SK-N-SH (cell line): ENCODE data around the gene DBH. TPM values are rescaled to one million over a fixed set of nuclear protein-coding genes. Genes with fewer than 3 reads are reported as not detected.

Experiments
- CTCF ChIA-PET: fragments of 300-600, 350-600 bp; formaldehyde crosslinking; extraction: SDS; loops from one replicate; lab custom pipeline; 2021; lab: Yijun Ruan, JAX
- POLR2A ChIA-PET: fragments of 350-600 bp; sonication (Branson Sonifier 250); formaldehyde crosslinking; extraction: SDS; loops from one replicate; lab custom pipeline; 2020; ENCODE audit warnings: antibody characterized with exemption, inconsistent platforms; lab: Yijun Ruan, JAX
- DNase-seq: peaks from one replicate; pipeline ENCODE4 v3.0.0; 2012
- H2AFZ ChIP-seq: fragments of 200-600 bp; sonication (generic); 2 replicates; pipeline ENCODE4 v1.8.1; 2016; ENCODE audit warnings: antibody characterized with exemption, mild to moderate bottlenecking, low read depth
- H3F3A ChIP-seq: fragments of 200-600 bp; sonication (generic); replicated peaks from 2 replicates; pipeline ENCODE3; 2016; ENCODE audit warnings: antibody characterized with exemption, mild to moderate bottlenecking; ENCODE audit not compliant: insufficient read depth
- H3K27ac ChIP-seq, 2 experiments: fragments of 200-500 bp in 1 of 2; fragments of 200-600 bp in 1 of 2; sonication (Bioruptor generic) in 1 of 2; sonication (generic), shearing (Covaris generic) in 1 of 2; 2 replicates each; pipeline versions ENCODE4 v1.5.1 to v1.6.1; 2014 to 2016; ENCODE audit warnings: low read depth in 2 of 2, inconsistent platforms in 1 of 2, low read length in 1 of 2, mild to moderate bottlenecking in 1 of 2, mixed read lengths in 1 of 2
- H3K27me3 ChIP-seq: fragments of 200-600 bp; sonication (generic), shearing (Covaris generic); 2 replicates; pipeline ENCODE4 v1.6.1; 2016; ENCODE audit warnings: mixed run types; ENCODE audit not compliant: insufficient read depth
- H3K36me3 ChIP-seq, 2 experiments: fragments of 200-500 bp in 1 of 2; fragments of 200-600 bp in 1 of 2; sonication (Bioruptor generic) in 1 of 2; sonication (generic) in 1 of 2; replicated peaks in 1 of 2; 2 replicates each; pipeline versions ENCODE3 to v1.5.1; 2014 to 2016; ENCODE audit warnings: low read length in 1 of 2, mild to moderate bottlenecking in 1 of 2; ENCODE audit not compliant: insufficient read depth in 2 of 2, control insufficient read depth in 1 of 2
- H3K4me1 ChIP-seq, 2 experiments: fragments of 200-500 bp in 1 of 2; fragments of 200-600 bp in 1 of 2; sonication (Bioruptor generic) in 1 of 2; sonication (generic), shearing (Covaris generic) in 1 of 2; 2 replicates each; pipeline versions ENCODE4 v1.5.1 to v1.6.1; 2014 to 2016; ENCODE audit warnings: low read depth in 1 of 2, low read length in 1 of 2, mixed run types in 1 of 2; ENCODE audit not compliant: insufficient read depth in 2 of 2, control insufficient read depth in 1 of 2
- H3K4me2 ChIP-seq: fragments of 200-600 bp; sonication (generic), shearing (Covaris generic); 2 replicates; pipeline ENCODE4 v1.6.1; 2017; ENCODE audit warnings: mixed run types
- H3K4me3 ChIP-seq, 2 experiments: fragments of 200-500 bp in 1 of 2; fragments of 200-600 bp in 1 of 2; sonication (Bioruptor generic) in 1 of 2; sonication (generic), shearing (Covaris generic) in 1 of 2; 2 replicates each; pipeline versions ENCODE4 v1.5.1 to v1.8.1; 2014 to 2016; ENCODE audit warnings: low read depth in 2 of 2, inconsistent platforms in 1 of 2, low read length in 1 of 2, mild to moderate bottlenecking in 1 of 2, mixed read lengths in 1 of 2, moderate library complexity in 1 of 2
- H3K79me2 ChIP-seq: fragments of 200-600 bp; sonication (generic); 2 replicates; pipeline ENCODE4 v1.8.1; 2017; ENCODE audit warnings: mild to moderate bottlenecking; ENCODE audit not compliant: insufficient read depth
- H3K9ac ChIP-seq: fragments of 200-600 bp; sonication (generic); 2 replicates; pipeline ENCODE4 v1.6.1; 2017; ENCODE audit warnings: mixed run types
- H3K9me2 ChIP-seq: fragments of 200-600 bp; sonication (generic); 2 replicates; pipeline ENCODE4 v1.6.1; 2017; ENCODE audit warnings: mixed run types
- H3K9me3 ChIP-seq: fragments of 200-600 bp; sonication (generic); 2 replicates; pipeline ENCODE4 v1.6.1; 2017; ENCODE audit warnings: mixed run types, mild to moderate bottlenecking, moderate library complexity
- H4K20me1 ChIP-seq: fragments of 200-600 bp; sonication (generic); 2 replicates; pipeline ENCODE4 v1.6.1; 2017; ENCODE audit warnings: mild to moderate bottlenecking, mixed run types; ENCODE audit not compliant: insufficient read depth
- CHD2 ChIP-seq: fragments of 150-350 bp; IDR thresholded peaks from 2 replicates; pipeline ENCODE4 v1.6.1; 2018; ENCODE audit warnings: low read length; ENCODE audit not compliant: partially characterized antibody
- ELF1 ChIP-seq: IDR thresholded peaks from 2 replicates; pipeline ENCODE4 v1.4.0; 2012
- EZH2phosphoT487 ChIP-seq: fragments of 200-600 bp; sonication (generic); IDR thresholded peaks from 2 replicates; pipeline ENCODE4 v1.6.1; 2017; ENCODE audit warnings: low read depth, mixed run types, mild to moderate bottlenecking, antibody characterized with exemption, moderate library complexity, borderline replicate concordance
- FOXM1 ChIP-seq: IDR thresholded peaks from 2 replicates; pipeline ENCODE4 v1.4.0; 2012; ENCODE audit warnings: low read depth, mild to moderate bottlenecking
- JUND ChIP-seq: IDR thresholded peaks from 2 replicates; pipeline ENCODE4 v1.4.0; 2012
- MAX ChIP-seq: IDR thresholded peaks from 2 replicates; pipeline ENCODE4 v1.4.0; 2012; ENCODE audit warnings: low read depth
- MEF2A ChIP-seq: IDR thresholded peaks from 2 replicates; pipeline ENCODE4 v1.4.0; 2012; ENCODE audit warnings: low read depth, borderline replicate concordance
- NFIC ChIP-seq: IDR thresholded peaks from 2 replicates; pipeline ENCODE4 v1.4.0; 2012; ENCODE audit warnings: borderline replicate concordance
- POLR2AphosphoS5 ChIP-seq: IDR thresholded peaks from 2 replicates; pipeline ENCODE4 v1.6.1; 2012; ENCODE audit warnings: low read depth, low read length
- RCOR1 ChIP-seq: fragments of 150-350 bp; IDR thresholded peaks from 2 replicates; pipeline ENCODE4 v1.6.1; 2017; ENCODE audit warnings: antibody characterized with exemption, low read length
- REST ChIP-seq: IDR thresholded peaks from 2 replicates; pipeline ENCODE4 v1.6.1; 2012; ENCODE audit warnings: mild to moderate bottlenecking, low read depth, low read length, moderate library complexity
- RFX5 ChIP-seq: IDR thresholded peaks from 2 replicates; pipeline ENCODE4 v1.6.1; 2012; ENCODE audit warnings: mild to moderate bottlenecking, improper control_type of control experiment, low read length
- SMC3 ChIP-seq: IDR thresholded peaks from 2 replicates; pipeline ENCODE4 v1.6.1; 2012; ENCODE audit warnings: low read depth, low read length, improper control_type of control experiment
- TAF1 ChIP-seq: IDR thresholded peaks from 2 replicates; pipeline ENCODE4 v1.6.1; 2012; ENCODE audit warnings: low read depth, mild to moderate bottlenecking, low read length, moderate library complexity, borderline replicate concordance
- TCF12 ChIP-seq: IDR thresholded peaks from 2 replicates; pipeline ENCODE4 v1.4.0; 2012
- TEAD4 ChIP-seq: IDR thresholded peaks from 2 replicates; pipeline ENCODE4 v1.4.0; 2012; ENCODE audit warnings: mild to moderate bottlenecking, borderline replicate concordance; ENCODE audit not compliant: insufficient read depth
- YY1 ChIP-seq: IDR thresholded peaks from 2 replicates; pipeline ENCODE4 v1.4.0; 2012; ENCODE audit warnings: low read depth, mild to moderate bottlenecking
- ZBTB33 ChIP-seq: IDR thresholded peaks from 2 replicates; pipeline ENCODE4 v1.4.0; 2012; ENCODE audit warnings: low read depth, borderline replicate concordance
- WGBS: methylation state at CpG from one replicate; pipeline ENCODE4 v1.1.6; 2017; ENCODE audit warnings: low lambda C conversion rate; 5-methylcytosine and 5-hydroxymethylcytosine counted together
- polyA plus RNA-seq, 3 experiments: library from polyadenylated mRNA; depleted of rRNA; stranded (reverse); fragments of >200 nt; gene quantifications; 2 replicates each; pipeline ENCODE4 v1.2.3, GENCODE V29; 2012

The DBH gene
- polyA plus RNA-seq, 1 of the 3 experiments (the other 2 are of a cell fraction) = 0.92 TPM

- peaks cover 15 to 18% of the 10 kb centered on the region in 2 experiments; a peak in 3 of 4 replicates for H3K4me1 ChIP-seq
- no peaks in the 10 kb centered on the region for H3K27me3 ChIP-seq
- H3F3A ChIP-seq = no peaks in the 10 kb centered on the region
- H3K4me2 ChIP-seq = no peak overlapping the region
- ChIA-PET CTCF (interaction anchor here (0.7 to 9.3 kb wide), 5 partner anchors 7 to 44 kb away, joined by 3 to 83 read pairs (median 4); no protein-coding TSS in a partner anchor), POLR2A (interaction anchor here (1.0 kb wide), 1 partner anchor 14 kb away, joined by 3 read pairs; no protein-coding TSS in a partner anchor)
- no peaks in the 10 kb centered on the region for H3K9me2 ChIP-seq
- H3K27ac ChIP-seq = no peak overlapping the region
- H3K9me3 ChIP-seq = no peaks in the 10 kb centered on the region
- H4K20me1 ChIP-seq = no peaks in the 10 kb centered on the region
- no peaks in the 10 kb centered on the region for H3K79me2 ChIP-seq
- H3K9ac ChIP-seq = no peak overlapping the region
- no peak for DNase-seq
- H2AFZ ChIP-seq = no peak overlapping the region
- TF ChIP-seq JUND (no peak), MEF2A (no peak), TEAD4 (no peak), CHD2 (no peak), REST (no peak), POLR2AphosphoS5 (no peak), NFIC (no peak), ZBTB33 (no peak), RCOR1 (no peak), RFX5 (no peak), TAF1 (no peak), SMC3 (no peak), ELF1 (no peak), EZH2phosphoT487 (no peak), FOXM1 (no peak), MAX (no peak), YY1 (no peak), TCF12 (no peak)
- H3K36me3 ChIP-seq = no peaks in the 10 kb centered on the region
- no peak overlapping the region for H3K4me3 ChIP-seq
- 82% methylated on average over 16 of the region's 30 CpGs for WGBS
Measured at GRCh38 chr9:133708246-133709014, 72.3 kb downstream of the DBH start.

Other genes with a start within 250 kb of the DBH start
- 34.2 and 37.3 TPM in 2 replicates for gene REXO4, start 218.4 kb upstream of the DBH start, polyA plus RNA-seq (2012; rRNA removed)
- gene ADAMTS13, start 214.0 kb upstream of the DBH start, polyA plus RNA-seq (2012; rRNA removed) = 10.6 and 12.3 TPM in 2 replicates
- 15.2 and 16.8 TPM in 2 replicates for gene CACFD1, start 176.4 kb upstream of the DBH start, polyA plus RNA-seq (2012; rRNA removed)
- gene SLC2A6, start 157.3 kb upstream of the DBH start, polyA plus RNA-seq (2012; rRNA removed) = 5.2 and 7.7 TPM in 2 replicates
- gene MYMK, start 111.4 kb upstream of the DBH start, polyA plus RNA-seq (2012; rRNA removed) = not detected in 2 replicates
- gene ADAMTSL2, start 101.7 kb upstream of the DBH start, polyA plus RNA-seq (2012; rRNA removed) = 0.21 and 0.31 TPM in 2 replicates
- gene FAM163B, start 27.0 kb upstream of the DBH start, polyA plus RNA-seq (2012; rRNA removed) = 0.05 and 0.15 TPM in 2 replicates
- 2.9 and 5.9 TPM in 2 replicates for gene SARDH, start 102.0 kb downstream of the DBH start, polyA plus RNA-seq (2012; rRNA removed)